Liver (tissue), 9 donors: ENCODE results near the gene CDH13. TPM values are rescaled to one million over a fixed set of nuclear protein-coding genes. Genes with fewer than 3 reads are reported as not detected.

Source experiments
- DNase-seq: peaks from one replicate; pipeline ENCODE4 v3.0.0-alpha.2; 2017; ENCODE audit warnings: low spot score
- H3K27ac ChIP-seq, 2 donors: one replicate each; pipeline ENCODE4 v1.7.0; 2013; ENCODE audit warnings: inconsistent platforms in 2 of 2, low read length in 2 of 2, control low read depth in 1 of 2, low read depth in 1 of 2, mild to moderate bottlenecking in 1 of 2
- H3K27me3 ChIP-seq, 4 donors: one replicate each; pipeline versions ENCODE4 v1.6.1 to v1.7.0; 2013; ENCODE audit warnings: low read length in 3 of 4, inconsistent platforms in 1 of 4, mild to moderate bottlenecking in 1 of 4, moderate library complexity in 1 of 4; ENCODE audit not compliant: control insufficient read depth in 4 of 4, insufficient read depth in 4 of 4
- H3K36me3 ChIP-seq, 4 donors: one replicate each; pipeline versions ENCODE4 v1.6.1 to v1.7.0; 2013; ENCODE audit warnings: low read length in 3 of 4, mild to moderate bottlenecking in 3 of 4, low read depth in 1 of 4, moderate library complexity in 1 of 4; ENCODE audit not compliant: control insufficient read depth in 4 of 4, insufficient read depth in 3 of 4
- H3K4me1 ChIP-seq, 4 donors: one replicate each; pipeline versions ENCODE4 v1.6.1 to v1.7.0; 2013; ENCODE audit warnings: low read length in 3 of 4, mild to moderate bottlenecking in 3 of 4, moderate library complexity in 1 of 4; ENCODE audit not compliant: control insufficient read depth in 4 of 4, insufficient read depth in 4 of 4
- H3K4me3 ChIP-seq, 3 donors: one replicate each; pipeline versions ENCODE4 v1.6.1 to v1.7.0; 2013; ENCODE audit warnings: low read length in 3 of 3, control low read depth in 1 of 3, low read depth in 1 of 3, mild to moderate bottlenecking in 1 of 3
- H3K9ac ChIP-seq, 2 donors: one replicate each; pipeline ENCODE4 v1.7.0; 2013; ENCODE audit warnings: low read length in 2 of 2, mild to moderate bottlenecking in 2 of 2, moderate library complexity in 2 of 2, control low read depth in 1 of 2, low read depth in 1 of 2
- H3K9me3 ChIP-seq, 4 donors: one replicate each; pipeline versions ENCODE4 v1.6.1 to v1.7.0; 2013; ENCODE audit warnings: low read length in 3 of 4; ENCODE audit not compliant: control insufficient read depth in 4 of 4
- CTCF ChIP-seq: fragments of 150-350 bp; IDR thresholded peaks from 2 replicates; pipeline ENCODE4 v1.5.1; 2017; ENCODE audit warnings: improper control_type of control experiment, low read depth, low read length; ENCODE audit not compliant: missing input control
- FOXA1 ChIP-seq: IDR thresholded peaks from 2 replicates; pipeline ENCODE4 v1.6.1; 2016; ENCODE audit warnings: antibody characterized with exemption
- FOXA2 ChIP-seq: IDR thresholded peaks from 2 replicates; pipeline ENCODE4 v1.6.1; 2016; ENCODE audit warnings: antibody characterized with exemption
- GABPA ChIP-seq, 2 donors: IDR thresholded peaks in 1 of 2; conservative IDR thresholded peaks in 1 of 2; 2 replicates each; pipeline ENCODE4 v1.6.1; 2016; ENCODE audit warnings: antibody characterized with exemption in 2 of 2, mild to moderate bottlenecking in 1 of 2, moderate library complexity in 1 of 2
- HNF4G ChIP-seq: IDR thresholded peaks from 2 replicates; pipeline ENCODE4 v1.6.1; 2016; ENCODE audit warnings: antibody characterized with exemption
- JUND ChIP-seq, 2 donors: IDR thresholded peaks; 2 replicates each; pipeline ENCODE4 v1.6.1; 2016; ENCODE audit warnings: antibody characterized with exemption in 2 of 2
- MAX ChIP-seq: IDR thresholded peaks from 2 replicates; pipeline ENCODE4 v1.6.1; 2016; ENCODE audit warnings: antibody characterized with exemption
- NR2F2 ChIP-seq: IDR thresholded peaks from 2 replicates; pipeline ENCODE4 v1.6.1; 2016; ENCODE audit warnings: antibody characterized with exemption
- REST ChIP-seq: IDR thresholded peaks from 2 replicates; pipeline ENCODE4 v1.6.1; 2016; ENCODE audit warnings: antibody characterized with exemption, mild to moderate bottlenecking
- RXRA ChIP-seq, 2 donors: IDR thresholded peaks; 2 replicates each; pipeline ENCODE4 v1.6.1; 2017 to 2018; ENCODE audit warnings: antibody characterized with exemption in 2 of 2, mild to moderate bottlenecking in 1 of 2
- YY1 ChIP-seq: IDR thresholded peaks from 2 replicates; pipeline ENCODE4 v1.6.1; 2016; ENCODE audit warnings: antibody characterized with exemption, mild to moderate bottlenecking
- ZBTB33 ChIP-seq: IDR thresholded peaks from 2 replicates; pipeline ENCODE4 v1.6.1; 2016; ENCODE audit warnings: antibody characterized with exemption
- WGBS: extraction: QIAGEN DNeasy Blood & Tissue Kit; methylation state at CpG from one replicate; pipeline ENCODE4 v1.1.7; 2013; 5-methylcytosine and 5-hydroxymethylcytosine counted together
- polyA plus RNA-seq, 2 donors: library from polyadenylated mRNA; stranded (reverse) in 1 of 2; unstranded in 1 of 2; fragments of 200-250 nt in 1 of 2; fragments of >200 nt in 1 of 2; fragmentation: Nextera tagmentation in 1 of 2; extraction: Ambion mirVana in 1 of 2; gene quantifications; one replicate each; pipeline versions ENCODE4 v1.2.1 to v1.2.3, GENCODE V29; 2013 to 2015
- total RNA-seq, 2 donors: library from RNA; depleted of rRNA; stranded (reverse); fragments of >200 nt; gene quantifications; one replicate each; pipeline ENCODE4 v1.2.3, GENCODE V29; 2014
- donor health status: healthy.
- donor health status: healthy.
- donor health status: healthy.
- donor health status: healthy.
- donor health status: healthy.

The CDH13 gene
- total and polyA plus RNA-seq, 4 donors = 0.21 to 1.5 (median 0.58) TPM

- no peak overlapping the region for H3K4me3 ChIP-seq
- H3K9me3 ChIP-seq = no peaks in the 10 kb centered on the region
- H3K27me3 ChIP-seq = peaks cover 0 to 2% (median 0%) of the 10 kb centered on the region in 4 donors
- H3K27ac ChIP-seq = no peak overlapping the region
- no peaks in the 10 kb centered on the region for H3K4me1 ChIP-seq
- TF ChIP-seq FOXA2 (no peak), MAX (no peak), GABPA (IDR thresholded peaks at IDR 0.05 in 1 of 2, conservative IDR thresholded peaks at IDR 0.05 in 1 of 2) (no peak), FOXA1 (no peak), RXRA (IDR thresholded peaks at IDR 0.05) (no peak), ZBTB33 (no peak), YY1 (no peak), NR2F2 (no peak), CTCF (no peak)
- no peak overlapping the region for H3K9ac ChIP-seq
- no peak for DNase-seq
- no peaks in the 10 kb centered on the region for H3K36me3 ChIP-seq
- 85% methylated on average over 1 of the region's 1 CpG for WGBS
These were observed 927.8 kb downstream of the CDH13 start for GRCh38 chr16:83554540-83554939.

- H3K9ac ChIP-seq = no peak overlapping the region
- H3K27ac ChIP-seq = no peak overlapping the region
- no peaks in the 10 kb centered on the region for H3K9me3 ChIP-seq
- no peaks in the 10 kb centered on the region for H3K27me3 ChIP-seq
- H3K4me3 ChIP-seq = no peak overlapping the region
- TF ChIP-seq FOXA2 (no peak), JUND (IDR thresholded peaks at IDR 0.05) (no peak), HNF4G (no peak), REST (peak; percentile 97)
- WGBS = 83% methylated on average over 2 of the region's 2 CpGs
- no peaks in the 10 kb centered on the region for H3K36me3 ChIP-seq
- H3K4me1 ChIP-seq = no peaks in the 10 kb centered on the region
- DNase-seq = no peak
These were observed 935.1 kb downstream of the CDH13 start for GRCh38 chr16:83561876-83562275.
